ENCODE data around the gene SYVN1.
A peak's percentile ranks its signal among the peaks of the same experiment; 100 is the strongest.

The SYVN1 gene

GRCh38 chr11:65102142-65103095, 31.9 kb downstream of the SYVN1 start:
- H3K4me3 ChIP-seq (replicated peaks; ENCODE audit: low read depth, low read length): no peak overlapping the region
- no peak for DNase-seq (ENCODE audit: extremely low read depth, insufficient read length)
- H3K27me3 ChIP-seq (replicated peaks; ENCODE audit: control insufficient read depth, insufficient read depth, low read length): no peaks in the 10 kb centered on the region
- H3K36me3 ChIP-seq (ENCODE audit: control insufficient read depth, insufficient read depth, low read length): peaks cover 3% of the 10 kb centered on the region
- TF ChIP-seq CTCF (IDR thresholded peaks at IDR 0.05; ENCODE audit: insufficient read depth, low read length, poor library complexity, severe bottlenecking): no peak

GRCh38 chr11:65100674-65101350, 33.5 kb downstream of the SYVN1 start:
- Histone ChIP-seq H3K27me3 (replicated peaks; ENCODE audit: control insufficient read depth, insufficient read depth, low read length) (no peaks in the 10 kb centered on the region), H3K36me3 (ENCODE audit: control insufficient read depth, insufficient read depth, low read length) (peaks cover 3% of the 10 kb centered on the region), H3K4me3 (replicated peaks; ENCODE audit: low read depth, low read length) (no peak overlapping the region)
- TF ChIP-seq CTCF (IDR thresholded peaks at IDR 0.05; ENCODE audit: insufficient read depth, low read length, poor library complexity, severe bottlenecking): peak; percentile 7
- no peak for DNase-seq (ENCODE audit: extremely low read depth, insufficient read length)

- H3K4me3 ChIP-seq (replicated peaks; ENCODE audit: low read depth, low read length): peak overlapping the region; percentile 76
- peaks cover 3% of the 10 kb centered on the region for H3K36me3 ChIP-seq (ENCODE audit: control insufficient read depth, insufficient read depth, low read length)
- DNase-seq (ENCODE audit: extremely low read depth, insufficient read length): no peak
- no peaks in the 10 kb centered on the region for H3K27me3 ChIP-seq (replicated peaks; ENCODE audit: control insufficient read depth, insufficient read depth, low read length)
- no peak for TF ChIP-seq CTCF (IDR thresholded peaks at IDR 0.05; ENCODE audit: insufficient read depth, low read length, poor library complexity, severe bottlenecking)
These were observed 37.4 kb downstream of the SYVN1 start for GRCh38 chr11:65096926-65097325.

- Histone ChIP-seq H3K27me3 (replicated peaks; ENCODE audit: control insufficient read depth, insufficient read depth, low read length) (no peaks in the 10 kb centered on the region), H3K36me3 (ENCODE audit: control insufficient read depth, insufficient read depth, low read length) (peaks cover 3% of the 10 kb centered on the region), H3K4me3 (replicated peaks; ENCODE audit: low read depth, low read length) (peak within 1 kb of the TSS; percentile 76)
- no peak for TF ChIP-seq CTCF (IDR thresholded peaks at IDR 0.05; ENCODE audit: insufficient read depth, low read length, poor library complexity, severe bottlenecking)
- DNase-seq (ENCODE audit: extremely low read depth, insufficient read length): peak; percentile 86
These were observed 38.1 kb downstream of the SYVN1 start, which contains the start of gene VPS51 for GRCh38 chr11:65095974-65096806. TSS of gene VPS51 (plus strand) at chr11:65096214. CDS start at chr11:65096251, 37 bp downstream.

GRCh38 chr11:65095427-65095826, 38.9 kb downstream of the SYVN1 start:
- Histone ChIP-seq H3K4me3 (replicated peaks; ENCODE audit: low read depth, low read length) (no peak overlapping the region; the same call in 1 of the 2 replicates), H3K36me3 (ENCODE audit: control insufficient read depth, insufficient read depth, low read length) (peaks cover 5% of the 10 kb centered on the region), H3K27me3 (replicated peaks; ENCODE audit: control insufficient read depth, insufficient read depth, low read length) (no peaks in the 10 kb centered on the region)
- no peak for DNase-seq (ENCODE audit: extremely low read depth, insufficient read length)
- TF ChIP-seq CTCF (IDR thresholded peaks at IDR 0.05; ENCODE audit: insufficient read depth, low read length, poor library complexity, severe bottlenecking): no peak
